PC-3 (cell line): ENCODE measurements around the gene DTNB. TPM values are rescaled to one million over a fixed set of nuclear protein-coding genes. Genes with fewer than 3 reads are reported as not detected.

Experiments
- ATAC-seq: fragments of 200-7000 bp; cut with Tn5 transposase; 2 replicates; pipeline ENCODE4 v1.9.1; 2020; ENCODE audit warnings: mild to moderate bottlenecking, moderate library complexity
- BruUV-seq: library from RNA; stranded (reverse); fragments of 400-500 nt; replicated peaks from 2 replicates; lab custom pipeline; 2021; lab: Mats Ljungman, UMichigan
- CTCF ChIA-PET: fragments of 300-600 bp; sonication (Branson Sonifier 250); formaldehyde crosslinking; loops from one replicate; lab custom pipeline; 2022; ENCODE audit warnings: antibody characterized with exemption; lab: Charles Lee
- POLR2A ChIA-PET: fragments of 300-600 bp; sonication (Branson Sonifier 250); formaldehyde crosslinking; loops from one replicate; lab custom pipeline; 2022; ENCODE audit warnings: antibody characterized with exemption; ENCODE audit not compliant: unreplicated experiment; lab: Charles Lee
- DNase-seq: peaks from one replicate; pipeline ENCODE4 v3.0.0-alpha.2; 2015
- H2AFZ ChIP-seq: fragments of 300-600 bp; sonication (generic); 2 replicates; pipeline ENCODE4 v1.6.0; 2016; ENCODE audit warnings: antibody characterized with exemption, low read length
- H3F3A ChIP-seq: fragments of 300-600 bp; sonication (generic); one replicate; pipeline ENCODE4 v1.6.0; 2017; ENCODE audit warnings: antibody characterized with exemption, low read length, control low read depth, mild to moderate bottlenecking; ENCODE audit not compliant: unreplicated experiment
- H3K27ac ChIP-seq: fragments of 300-600 bp; sonication (generic); 2 replicates; pipeline ENCODE4 v1.5.1; 2016; ENCODE audit warnings: mild to moderate bottlenecking, low read length
- H3K27me3 ChIP-seq: fragments of 300-600 bp; sonication (generic); 2 replicates; pipeline ENCODE4 v1.6.1; 2016; ENCODE audit warnings: low read length, mixed read lengths
- H3K36me3 ChIP-seq: fragments of 300-600 bp; sonication (generic); 2 replicates; pipeline ENCODE4 v1.6.1; 2016; ENCODE audit warnings: low read depth, mixed run types, low read length, mixed read lengths
- H3K4me1 ChIP-seq: fragments of 300-600 bp; sonication (generic); 2 replicates; pipeline ENCODE4 v1.5.1; 2016; ENCODE audit warnings: low read length; ENCODE audit not compliant: insufficient read depth
- H3K4me2 ChIP-seq: fragments of 300-600 bp; sonication (generic); 2 replicates; pipeline ENCODE4 v1.6.0; 2016; ENCODE audit warnings: low read length
- H3K4me3 ChIP-seq: fragments of 300-600 bp; sonication (generic); 2 replicates; pipeline ENCODE4 v1.5.1; 2016; ENCODE audit warnings: mild to moderate bottlenecking, low read length, mixed read lengths
- H3K79me2 ChIP-seq: fragments of 300-600 bp; sonication (generic); 2 replicates; pipeline ENCODE4 v1.6.1; 2017; ENCODE audit warnings: low read length, mixed read lengths
- H3K9ac ChIP-seq: fragments of 300-600 bp; sonication (generic); 2 replicates; pipeline ENCODE4 v1.6.0; 2016; ENCODE audit warnings: mild to moderate bottlenecking, low read length
- H3K9me2 ChIP-seq: fragments of 300-600 bp; sonication (generic); replicated peaks from 2 replicates; pipeline ENCODE4 v1.6.1; 2016; ENCODE audit warnings: mixed run types, low read length, mixed read lengths
- H3K9me3 ChIP-seq: fragments of 300-600 bp; sonication (generic); 2 replicates; pipeline ENCODE4 v1.6.1; 2016; ENCODE audit warnings: low read length, mixed read lengths
- H4K20me1 ChIP-seq: fragments of 300-600 bp; sonication (generic); 2 replicates; pipeline ENCODE4 v1.6.1; 2016; ENCODE audit warnings: low read length, mixed read lengths
- EZH2 ChIP-seq: fragments of 300-600 bp; sonication (generic); IDR thresholded peaks from one replicate; pipeline ENCODE4 v1.6.1; 2017; ENCODE audit warnings: antibody characterized with exemption, mild to moderate bottlenecking, low read length; ENCODE audit not compliant: unreplicated experiment
- EZH2phosphoT487 ChIP-seq: fragments of 300-600 bp; sonication (generic); IDR thresholded peaks from 2 replicates; pipeline ENCODE4 v1.6.1; 2018; ENCODE audit warnings: mild to moderate bottlenecking, antibody characterized with exemption, low read length, borderline replicate concordance
- intact Hi-C: fragments of 100-400 bp; cut with micrococcal nuclease; formaldehyde crosslinking; loops from 2 replicates; pipeline ENCODE4 v1.9.0; 2023
- total RNA-seq: library from RNA; depleted of rRNA; stranded (reverse); fragments of >200 nt; gene quantifications from 2 replicates; pipeline ENCODE4 v1.2.3, GENCODE V29; 2014
- TF ChIP-seq, protein P1 (sequence below): fragments of 300-600 bp; sonication (generic); conservative IDR thresholded peaks from 2 replicates; pipeline ENCODE4 v1.5.1; 2017; ENCODE audit warnings: antibody characterized with exemption, low read depth, mild to moderate bottlenecking, low read length

DTNB gene
- total RNA-seq, 1 experiment from 2014 or later = 23.1 TPM

DNA sequence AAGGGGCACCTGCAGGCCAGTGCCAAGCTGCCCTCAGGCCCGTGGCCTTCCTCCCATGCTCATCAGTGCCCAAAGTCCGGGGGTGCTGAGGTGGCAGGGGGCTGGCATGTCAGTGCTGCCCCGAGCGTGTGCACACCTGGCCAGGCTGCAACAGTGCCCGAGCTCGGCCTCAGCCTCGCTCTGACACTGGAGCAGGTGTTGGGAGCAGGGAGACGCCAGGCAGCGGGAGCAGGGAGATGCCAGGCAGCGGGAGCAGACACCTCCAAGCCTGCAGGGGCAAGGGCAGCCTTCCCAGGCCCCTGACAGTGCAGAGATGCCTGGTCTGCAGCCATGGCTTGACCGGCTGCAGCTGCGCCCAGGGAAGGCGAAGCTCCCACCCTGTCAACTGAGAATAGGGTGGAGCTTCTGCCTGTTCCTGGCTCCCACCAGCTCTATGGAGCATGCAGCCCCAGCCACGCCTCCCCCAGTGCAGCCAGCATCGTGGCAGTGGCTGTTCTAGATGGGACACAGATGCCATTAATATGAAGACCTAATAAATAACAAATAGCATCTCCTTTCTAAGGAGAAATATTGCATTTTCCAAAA lies 82.4 kb downstream of the DTNB start:
- no peak for ATAC-seq

DNA sequence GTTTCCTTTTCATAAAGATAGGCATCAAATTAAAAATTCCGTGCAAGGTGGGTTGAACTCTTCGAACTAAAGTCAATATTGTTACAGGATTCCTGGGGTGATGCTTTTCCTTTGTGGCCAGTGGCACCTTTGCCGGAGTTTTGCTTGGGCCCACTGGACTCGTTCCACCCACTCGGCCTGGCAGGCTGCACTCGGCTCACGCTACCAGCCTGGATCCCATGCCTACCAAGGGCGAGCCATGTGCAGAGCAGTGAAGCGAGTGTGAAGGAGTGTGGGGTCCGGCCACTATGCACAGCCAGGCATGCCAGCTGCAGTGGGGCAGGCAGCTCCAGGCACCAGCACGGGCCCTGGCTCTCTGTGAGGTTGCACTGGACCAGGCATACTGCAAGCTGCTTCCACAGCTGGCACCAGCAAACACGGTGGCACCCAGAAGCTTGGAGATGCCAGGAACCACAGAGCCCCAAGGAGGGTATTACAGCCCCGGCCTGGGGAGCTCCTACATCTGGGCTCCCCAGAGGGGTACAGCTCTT lies 83.6 kb downstream of the DTNB start:
- ChIA-PET CTCF (no interaction called here), POLR2A (no interaction called here)
- Histone ChIP-seq H3K27ac (no peak overlapping the region), H3K9me3 (no peaks in the 10 kb centered on the region), H3F3A (no peaks in the 10 kb centered on the region), H3K36me3 (no peaks in the 10 kb centered on the region), H3K79me2 (no peaks in the 10 kb centered on the region), H3K9me2 (no peaks in the 10 kb centered on the region), H3K4me2 (no peak overlapping the region), H4K20me1 (no peaks in the 10 kb centered on the region), H2AFZ (no peak overlapping the region), H3K4me1 (peaks cover 9% of the 10 kb centered on the region), H3K27me3 (no peaks in the 10 kb centered on the region), H3K9ac (no peak overlapping the region), H3K4me3 (no peak overlapping the region)
- TF ChIP-seq EZH2phosphoT487 (no peak), EZH2 (no peak)
- TF ChIP-seq, protein P1, sequence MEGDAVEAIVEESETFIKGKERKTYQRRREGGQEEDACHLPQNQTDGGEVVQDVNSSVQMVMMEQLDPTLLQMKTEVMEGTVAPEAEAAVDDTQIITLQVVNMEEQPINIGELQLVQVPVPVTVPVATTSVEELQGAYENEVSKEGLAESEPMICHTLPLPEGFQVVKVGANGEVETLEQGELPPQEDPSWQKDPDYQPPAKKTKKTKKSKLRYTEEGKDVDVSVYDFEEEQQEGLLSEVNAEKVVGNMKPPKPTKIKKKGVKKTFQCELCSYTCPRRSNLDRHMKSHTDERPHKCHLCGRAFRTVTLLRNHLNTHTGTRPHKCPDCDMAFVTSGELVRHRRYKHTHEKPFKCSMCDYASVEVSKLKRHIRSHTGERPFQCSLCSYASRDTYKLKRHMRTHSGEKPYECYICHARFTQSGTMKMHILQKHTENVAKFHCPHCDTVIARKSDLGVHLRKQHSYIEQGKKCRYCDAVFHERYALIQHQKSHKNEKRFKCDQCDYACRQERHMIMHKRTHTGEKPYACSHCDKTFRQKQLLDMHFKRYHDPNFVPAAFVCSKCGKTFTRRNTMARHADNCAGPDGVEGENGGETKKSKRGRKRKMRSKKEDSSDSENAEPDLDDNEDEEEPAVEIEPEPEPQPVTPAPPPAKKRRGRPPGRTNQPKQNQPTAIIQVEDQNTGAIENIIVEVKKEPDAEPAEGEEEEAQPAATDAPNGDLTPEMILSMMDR = no peak
- DNase-seq (no peak), ATAC-seq (no peak)
- BruUV-seq = no TSS peak
- intact Hi-C loops = no loop called here

More for the DNA sequence above, 82.4 kb downstream of the DTNB start:
- Histone ChIP-seq H3K36me3 (no peaks in the 10 kb centered on the region), H3K9me3 (no peaks in the 10 kb centered on the region), H3K4me2 (no peak overlapping the region), H3K27ac (no peak overlapping the region), H3K4me1 (peaks cover 9% of the 10 kb centered on the region), H4K20me1 (no peaks in the 10 kb centered on the region), H3F3A (no peaks in the 10 kb centered on the region), H2AFZ (no peak overlapping the region), H3K9ac (no peak overlapping the region), H3K9me2 (no peaks in the 10 kb centered on the region), H3K27me3 (no peaks in the 10 kb centered on the region), H3K79me2 (no peaks in the 10 kb centered on the region), H3K4me3 (no peak overlapping the region)
- ChIA-PET POLR2A (no interaction called here), CTCF (no interaction called here)
- intact Hi-C loops = no loop called here
- BruUV-seq = no TSS peak
- DNase-seq = no peak
- TF ChIP-seq EZH2phosphoT487 (no peak), EZH2 (no peak)
- TF ChIP-seq, protein P1 = no peak

DNA sequence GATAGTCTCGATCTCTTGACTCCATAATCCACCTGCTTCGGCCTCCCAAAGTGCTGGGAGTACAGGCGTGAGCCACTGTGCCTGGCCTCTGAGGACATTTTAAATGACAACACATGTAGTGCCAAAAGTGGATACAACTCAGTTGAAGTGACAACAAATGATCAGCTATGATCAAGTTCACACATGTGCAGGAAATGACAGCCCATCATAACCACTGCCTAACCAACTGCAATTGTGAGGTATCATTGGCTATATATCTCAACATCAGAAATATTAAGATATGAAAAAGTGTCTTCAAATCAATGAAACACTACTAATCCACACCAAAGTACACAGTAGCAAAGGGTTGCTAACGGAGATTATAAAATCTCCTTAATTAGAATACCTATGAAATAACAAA lies 84.8 kb downstream of the DTNB start:
- Histone ChIP-seq H3K27me3 (no peaks in the 10 kb centered on the region), H4K20me1 (no peaks in the 10 kb centered on the region), H3K4me2 (no peak overlapping the region), H3K9me2 (no peaks in the 10 kb centered on the region), H3K27ac (no peak overlapping the region), H3K9me3 (no peaks in the 10 kb centered on the region), H3F3A (no peaks in the 10 kb centered on the region), H3K9ac (no peak overlapping the region), H3K79me2 (no peaks in the 10 kb centered on the region), H3K36me3 (no peaks in the 10 kb centered on the region), H3K4me3 (no peak overlapping the region), H2AFZ (no peak overlapping the region), H3K4me1 (peaks cover 9% of the 10 kb centered on the region)
- BruUV-seq = no TSS peak
- intact Hi-C loops = no loop called here
- POLR2A ChIA-PET = no interaction called here
- DNase-seq = no peak
- CTCF ChIA-PET = no interaction called here
- TF ChIP-seq, protein P1 = no peak
- no peak for TF ChIP-seq EZH2
- no peak for TF ChIP-seq EZH2phosphoT487
- ATAC-seq = no peak
